GM23248 (cell line): ENCODE data around the gene TSPAN9. TPM values are rescaled to one million over a fixed set of nuclear protein-coding genes. Genes with fewer than 3 reads are reported as not detected.

Experiments
- DNase-seq: peaks from one replicate; pipeline ENCODE4 v3.0.0-alpha.2; 2015
- H2AFZ ChIP-seq: fragments of 200-600 bp; sonication (generic); 2 replicates; pipeline ENCODE4 v1.6.1; 2016; ENCODE audit warnings: antibody characterized with exemption
- H3F3A ChIP-seq: fragments of 200-600 bp; sonication (generic); 2 replicates; pipeline ENCODE4 v1.6.1; 2016; ENCODE audit warnings: mild to moderate bottlenecking, antibody characterized with exemption, mixed run types; ENCODE audit not compliant: insufficient read depth
- H3K27ac ChIP-seq: fragments of 200-600 bp; sonication (generic); 2 replicates; pipeline ENCODE4 v1.5.1; 2016; ENCODE audit warnings: mild to moderate bottlenecking
- H3K27me3 ChIP-seq: fragments of 200-600 bp; sonication (generic); replicated peaks from 2 replicates; pipeline ENCODE4 v1.6.1; 2016; ENCODE audit warnings: mild to moderate bottlenecking; ENCODE audit not compliant: insufficient read depth
- H3K36me3 ChIP-seq: fragments of 200-600 bp; sonication (generic); 2 replicates; pipeline ENCODE4 v1.6.1; 2016; ENCODE audit warnings: low read depth, mild to moderate bottlenecking
- H3K4me1 ChIP-seq: fragments of 200-600 bp; sonication (generic); 2 replicates; pipeline ENCODE4 v1.6.1; 2016; ENCODE audit warnings: mild to moderate bottlenecking; ENCODE audit not compliant: insufficient read depth
- H3K4me2 ChIP-seq: fragments of 200-600 bp; sonication (generic); one replicate; pipeline ENCODE4 v1.6.1; 2016; ENCODE audit warnings: mild to moderate bottlenecking; ENCODE audit not compliant: unreplicated experiment
- H3K4me3 ChIP-seq: fragments of 200-600 bp; sonication (generic); 2 replicates; pipeline ENCODE4 v1.5.1; 2016; ENCODE audit warnings: mild to moderate bottlenecking
- H3K79me2 ChIP-seq: fragments of 200-600 bp; sonication (generic); 2 replicates; pipeline ENCODE4 v1.6.1; 2016; ENCODE audit warnings: mild to moderate bottlenecking; ENCODE audit not compliant: insufficient read depth
- H3K9ac ChIP-seq: fragments of 200-600 bp; sonication (generic); 2 replicates; pipeline ENCODE4 v1.6.1; 2016; ENCODE audit warnings: mild to moderate bottlenecking
- H3K9me2 ChIP-seq: fragments of 200-600 bp; sonication (generic); 2 replicates; pipeline ENCODE4 v1.6.1; 2016; ENCODE audit warnings: mixed run types, mild to moderate bottlenecking, moderate library complexity; ENCODE audit not compliant: insufficient read depth
- H3K9me3 ChIP-seq: fragments of 200-600 bp; sonication (generic); one replicate; pipeline ENCODE4 v1.6.1; 2017; ENCODE audit warnings: low read depth
- H4K20me1 ChIP-seq: fragments of 200-600 bp; sonication (generic); 2 replicates; pipeline ENCODE4 v1.6.0; 2016; ENCODE audit not compliant: insufficient read depth
- EZH2 ChIP-seq: fragments of 200-600 bp; sonication (generic); IDR thresholded peaks from 2 replicates; pipeline ENCODE4 v1.6.1; 2018; ENCODE audit warnings: antibody characterized with exemption, mild to moderate bottlenecking; ENCODE audit not compliant: insufficient read depth, poor library complexity, severe bottlenecking
- EZH2phosphoT487 ChIP-seq: fragments of 200-600 bp; sonication (generic); IDR thresholded peaks from 2 replicates; pipeline ENCODE4 v1.6.1; 2018; ENCODE audit warnings: antibody characterized with exemption, moderate library complexity, mild to moderate bottlenecking, low read depth; ENCODE audit not compliant: insufficient read depth
- WGBS, 2 experiments: methylation state at CpG; one replicate each; pipeline ENCODE4 v1.1.6; 2015 to 2017; ENCODE audit warnings: low lambda C conversion rate in 2 of 2, low coverage in 1 of 2; ENCODE audit errors: missing lambda C conversion rate in 2 of 2; 5-methylcytosine and 5-hydroxymethylcytosine counted together
- in situ Hi-C: fragments of 300-500 bp; cut with MboI; formaldehyde crosslinking; loops from 2 replicates; pipeline ENCODE4 v1.15.0; 2020
- polyA plus RNA-seq: library from polyadenylated mRNA; unstranded; fragments of >200 nt; fragmentation: Nextera tagmentation; extraction: Ambion mirVana; gene quantifications from 2 replicates; pipeline ENCODE4 v1.2.1, GENCODE V29; 2016
- total RNA-seq: library from RNA; depleted of rRNA; stranded (reverse); fragments of >200 nt; shearing (Covaris generic); gene quantifications from 2 replicates; pipeline ENCODE4 v1.2.3, GENCODE V29; 2014

TSPAN9 gene
- total and polyA plus RNA-seq, 2 experiments from 2014 or later: 9.5 to 14.4 TPM

DNA sequence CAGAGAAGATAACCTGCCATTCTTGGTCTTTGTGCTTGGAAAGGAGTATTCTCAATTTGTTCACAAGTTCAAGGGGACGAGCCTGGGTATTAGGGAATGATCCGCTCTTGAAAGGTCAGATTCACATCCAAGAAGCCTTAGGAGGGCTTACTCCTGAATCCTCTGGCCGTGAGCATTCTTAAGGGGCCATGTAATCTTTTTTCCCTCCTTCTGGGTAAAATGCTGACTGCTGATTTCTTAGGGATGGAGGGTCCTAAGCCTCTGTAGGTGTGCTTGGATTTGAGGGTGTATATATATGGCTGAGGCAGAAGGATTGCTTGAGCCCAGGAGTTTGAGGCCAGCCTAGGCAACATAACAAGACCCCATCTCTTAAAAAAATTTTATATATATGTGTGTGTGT, 149.1 kb downstream of the TSPAN9 start:
- H3K4me1 ChIP-seq: no peaks in the 10 kb centered on the region
- 89 to 97% methylated on average over 3 of the region's 3 CpGs for WGBS, 2 experiments
- in situ Hi-C loops: no loop called here
- no peak overlapping the region for H3K4me3 ChIP-seq
- H3K27me3 ChIP-seq: no peaks in the 10 kb centered on the region
- DNase-seq: no peak
- no peaks in the 10 kb centered on the region for H3K9me3 ChIP-seq
- H3F3A ChIP-seq: no peaks in the 10 kb centered on the region
- no peak for TF ChIP-seq EZH2
- TF ChIP-seq EZH2phosphoT487: no peak
- H3K79me2 ChIP-seq: no peaks in the 10 kb centered on the region
- no peak overlapping the region for H3K9ac ChIP-seq
- H3K27ac ChIP-seq: no peak overlapping the region
- no peaks in the 10 kb centered on the region for H4K20me1 ChIP-seq
- no peaks in the 10 kb centered on the region for H3K9me2 ChIP-seq
- no peaks in the 10 kb centered on the region for H3K36me3 ChIP-seq
- no peak overlapping the region for H3K4me2 ChIP-seq
- H2AFZ ChIP-seq: no peak overlapping the region

- 82 to 87% methylated on average over 17 of the region's 17 CpGs for WGBS, 2 experiments
- Histone ChIP-seq H3K27me3 (no peaks in the 10 kb centered on the region), H3K4me2 (no peak overlapping the region), H3K9me3 (no peaks in the 10 kb centered on the region), H3K4me1 (no peaks in the 10 kb centered on the region), H3F3A (no peaks in the 10 kb centered on the region), H2AFZ (no peak overlapping the region), H3K9me2 (no peaks in the 10 kb centered on the region), H3K36me3 (no peaks in the 10 kb centered on the region), H3K79me2 (no peaks in the 10 kb centered on the region), H3K9ac (no peak overlapping the region), H3K27ac (no peak overlapping the region), H4K20me1 (no peaks in the 10 kb centered on the region), H3K4me3 (no peak overlapping the region)
- no peak for TF ChIP-seq EZH2
- no peak for TF ChIP-seq EZH2phosphoT487
- no peak for DNase-seq
- in situ Hi-C loops: no loop called here
These were observed 150.1 kb downstream of the TSPAN9 start for GRCh38 chr12:3227076-3227975.

DNA sequence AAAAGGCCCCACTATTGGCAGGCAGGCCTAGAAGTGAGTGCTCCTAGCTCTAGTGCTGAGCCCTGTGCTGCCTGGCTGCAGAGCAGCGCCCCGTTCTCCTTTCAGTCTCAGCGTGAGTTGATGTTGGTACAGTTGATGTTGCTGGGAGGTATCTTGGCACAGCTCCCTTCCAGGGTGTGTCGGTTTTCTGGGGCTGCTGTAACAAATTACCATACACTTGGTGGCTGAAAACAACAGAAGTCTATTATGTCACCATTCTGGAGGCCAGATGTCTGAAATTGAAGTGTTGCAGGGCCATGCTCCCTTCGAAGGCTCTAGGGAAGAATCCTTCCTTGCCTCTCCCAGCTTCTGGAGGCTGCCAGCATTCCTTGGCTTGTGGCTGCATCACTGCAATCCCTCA, 151.4 kb downstream of the TSPAN9 start:
- no peak for TF ChIP-seq EZH2phosphoT487
- no peak for TF ChIP-seq EZH2
- Histone ChIP-seq H3K4me1 (no peaks in the 10 kb centered on the region), H3F3A (no peaks in the 10 kb centered on the region), H3K9me2 (no peaks in the 10 kb centered on the region), H3K27ac (no peak overlapping the region), H3K27me3 (no peaks in the 10 kb centered on the region), H3K36me3 (no peaks in the 10 kb centered on the region), H3K9me3 (no peaks in the 10 kb centered on the region), H3K79me2 (no peaks in the 10 kb centered on the region), H3K4me3 (no peak overlapping the region), H3K4me2 (no peak overlapping the region), H4K20me1 (no peaks in the 10 kb centered on the region), H2AFZ (no peak overlapping the region), H3K9ac (no peak overlapping the region)
- WGBS, 2 experiments: 19 to 26% methylated on average over 5 of the region's 5 CpGs
- DNase-seq: no peak
- in situ Hi-C loops: no loop called here

DNA sequence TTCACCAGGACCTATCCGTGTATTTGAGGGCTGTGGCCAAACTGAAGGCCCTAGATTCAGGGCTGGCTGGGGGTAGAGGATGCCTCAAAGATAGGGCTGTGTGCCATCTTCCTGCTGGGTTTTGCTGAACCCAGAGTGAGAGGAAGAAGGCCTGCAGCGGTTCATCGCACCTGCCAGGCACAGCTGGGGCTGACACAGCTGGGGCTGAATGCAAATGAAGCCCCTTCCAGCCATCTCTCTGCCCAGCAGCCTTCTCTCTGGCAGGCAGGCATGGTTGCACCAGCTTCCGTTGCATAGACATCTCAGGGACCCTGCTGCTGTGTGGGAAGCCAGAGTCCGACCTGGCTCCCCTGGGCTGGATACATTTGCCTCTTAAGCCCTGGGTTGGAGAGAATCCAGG, 152.4 kb downstream of the TSPAN9 start:
- Histone ChIP-seq H3K4me1 (no peaks in the 10 kb centered on the region), H3K9me2 (no peaks in the 10 kb centered on the region), H3K36me3 (no peaks in the 10 kb centered on the region), H3F3A (no peaks in the 10 kb centered on the region), H3K4me2 (no peak overlapping the region), H3K9ac (no peak overlapping the region), H2AFZ (no peak overlapping the region), H3K79me2 (no peaks in the 10 kb centered on the region), H3K27me3 (no peaks in the 10 kb centered on the region), H3K4me3 (no peak overlapping the region), H3K9me3 (no peaks in the 10 kb centered on the region), H3K27ac (no peak overlapping the region), H4K20me1 (no peaks in the 10 kb centered on the region)
- no peak for DNase-seq
- 86 to 91% methylated on average over 5 of the region's 5 CpGs for WGBS, 2 experiments
- in situ Hi-C loops: no loop called here
- no peak for TF ChIP-seq EZH2
- no peak for TF ChIP-seq EZH2phosphoT487
